NOMO-1 (cell line): ENCODE data around the gene MADCAM1.
A peak's percentile ranks its signal among the peaks of the same experiment; 100 is the strongest.

Experiments
- DNase-seq, 2 experiments: peaks; one replicate each; lab custom pipeline; 2025; ENCODE audit not compliant: unreplicated experiment in 2 of 2; lab: John Stamatoyannopoulos, UW

The MADCAM1 gene

GRCh38 chr19:507286-508203 lies 11.3 kb downstream of the MADCAM1 start, which contains the start of gene TPGS1:
TSS of gene TPGS1 (plus strand) at chr19:507497. CDS start at chr19:507507, 10 bp downstream.
- peak; percentile 98 for DNase-seq

DNA sequence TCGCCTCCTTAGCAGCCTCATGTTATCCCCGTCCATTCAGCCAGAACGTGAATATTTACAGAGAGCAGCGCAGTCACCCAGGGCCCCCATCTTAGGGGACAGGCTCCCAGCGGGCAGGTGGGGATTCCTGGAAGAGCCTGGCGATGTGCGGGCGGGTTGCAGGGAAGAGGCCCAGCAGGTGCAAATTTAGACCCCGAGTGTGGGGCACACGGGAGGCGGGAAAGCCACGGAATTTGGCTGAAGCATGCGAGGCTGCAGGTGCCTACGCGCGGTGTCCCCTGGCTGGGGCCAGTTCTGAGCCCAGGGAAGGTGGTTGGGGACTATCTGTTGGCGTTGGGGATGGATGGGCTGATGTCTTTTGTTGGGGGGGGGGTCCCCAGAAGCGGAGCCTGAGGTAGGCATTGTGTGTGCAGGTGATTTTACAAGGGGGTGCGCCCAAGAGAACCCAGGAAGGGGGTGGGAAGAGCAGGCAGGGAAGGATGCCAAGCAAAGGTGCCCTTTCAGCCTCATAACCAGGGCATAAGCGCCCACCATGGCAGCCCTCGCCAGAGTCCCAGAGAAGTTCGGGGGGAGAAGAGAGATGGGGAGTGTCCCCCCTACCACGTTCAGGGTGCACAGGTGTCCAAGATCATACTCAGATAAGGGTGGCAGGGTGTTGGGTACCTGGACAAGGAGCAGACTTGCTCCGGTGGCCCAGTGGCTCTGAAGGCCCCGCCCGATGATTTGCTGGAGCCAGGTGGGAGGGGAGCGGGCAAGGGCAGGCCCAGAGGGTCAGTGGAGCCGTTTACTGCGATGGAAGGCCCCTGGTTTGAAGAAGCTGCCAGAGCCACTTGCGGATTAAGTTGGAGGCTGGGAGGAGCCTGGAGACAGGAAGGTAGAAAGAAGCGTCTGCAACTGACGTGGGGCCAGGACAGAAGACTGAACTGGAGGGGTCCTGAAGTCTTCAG lies 12.2 kb downstream of the MADCAM1 start:
- no peak for DNase-seq

DNA sequence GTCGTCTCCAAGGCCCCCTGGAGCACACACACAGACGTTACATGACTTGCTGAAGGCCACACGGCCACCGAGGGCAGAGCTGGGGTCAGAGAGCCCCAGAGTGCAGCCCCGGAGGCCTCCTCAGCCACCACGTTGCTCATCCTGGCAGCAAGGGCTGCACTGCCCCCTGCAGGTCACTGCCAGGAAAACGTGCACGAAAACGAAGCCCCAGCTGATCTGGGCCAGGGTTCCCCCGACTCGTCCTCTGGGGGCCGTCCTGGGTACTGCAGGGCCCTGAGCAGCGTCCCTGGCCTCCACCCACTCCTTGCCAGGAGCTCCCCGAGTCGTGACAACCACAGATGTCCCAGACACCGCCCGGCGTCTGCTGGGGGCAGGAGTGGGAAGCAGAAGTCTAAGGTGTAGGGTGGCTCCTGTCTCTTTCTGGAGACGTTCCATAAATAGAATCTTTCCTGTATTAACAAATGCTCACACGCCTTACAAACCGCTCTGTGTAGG lies 14.4 kb downstream of the MADCAM1 start:
- DNase-seq, result peak; percentile 80 to 88

GRCh38 chr19:511101-511851 lies 15.0 kb downstream of the MADCAM1 start:
- DNase-seq, result peak; percentile 73 to 76

DNA sequence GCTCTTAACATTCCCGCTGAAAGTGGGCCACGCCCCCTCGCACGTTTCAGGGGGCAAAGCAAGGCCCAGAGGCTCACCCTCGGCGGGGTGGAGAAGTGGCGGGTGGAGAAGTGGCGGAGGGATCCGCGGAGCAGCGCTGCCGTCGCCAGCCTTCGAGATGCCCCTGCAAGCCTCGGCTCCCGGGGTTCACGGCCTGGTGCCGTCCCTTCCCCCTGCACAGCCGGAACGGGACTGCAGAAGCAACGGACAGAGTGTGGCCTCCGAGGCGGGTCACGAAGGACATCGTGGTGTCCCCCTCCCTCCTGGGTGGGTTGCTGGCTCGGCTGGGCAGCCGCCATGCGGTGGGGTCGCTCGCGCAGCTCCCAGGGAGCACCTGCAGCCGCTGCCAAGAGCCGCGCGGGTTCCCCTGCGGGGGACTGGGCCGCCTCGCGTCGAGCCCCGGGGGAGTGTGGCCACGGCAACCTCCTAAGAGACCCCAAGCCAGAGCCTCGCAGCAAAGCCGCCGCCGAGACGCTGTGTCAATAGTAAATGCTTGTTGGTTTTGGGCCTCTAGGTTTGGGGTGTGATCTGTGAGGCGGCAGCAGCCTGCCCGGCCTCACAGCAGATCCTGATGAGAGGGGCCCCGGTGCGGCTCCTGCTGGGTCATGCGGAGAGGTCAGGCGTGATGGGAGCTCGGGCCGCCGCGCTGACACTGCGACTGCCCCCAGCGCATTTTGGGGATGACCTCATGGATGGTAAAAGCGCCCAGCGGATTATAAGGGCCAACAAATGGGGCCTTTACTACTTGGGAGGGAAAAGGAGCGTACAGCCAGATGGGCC lies 16.5 kb downstream of the MADCAM1 start:
- no peak for DNase-seq

DNA sequence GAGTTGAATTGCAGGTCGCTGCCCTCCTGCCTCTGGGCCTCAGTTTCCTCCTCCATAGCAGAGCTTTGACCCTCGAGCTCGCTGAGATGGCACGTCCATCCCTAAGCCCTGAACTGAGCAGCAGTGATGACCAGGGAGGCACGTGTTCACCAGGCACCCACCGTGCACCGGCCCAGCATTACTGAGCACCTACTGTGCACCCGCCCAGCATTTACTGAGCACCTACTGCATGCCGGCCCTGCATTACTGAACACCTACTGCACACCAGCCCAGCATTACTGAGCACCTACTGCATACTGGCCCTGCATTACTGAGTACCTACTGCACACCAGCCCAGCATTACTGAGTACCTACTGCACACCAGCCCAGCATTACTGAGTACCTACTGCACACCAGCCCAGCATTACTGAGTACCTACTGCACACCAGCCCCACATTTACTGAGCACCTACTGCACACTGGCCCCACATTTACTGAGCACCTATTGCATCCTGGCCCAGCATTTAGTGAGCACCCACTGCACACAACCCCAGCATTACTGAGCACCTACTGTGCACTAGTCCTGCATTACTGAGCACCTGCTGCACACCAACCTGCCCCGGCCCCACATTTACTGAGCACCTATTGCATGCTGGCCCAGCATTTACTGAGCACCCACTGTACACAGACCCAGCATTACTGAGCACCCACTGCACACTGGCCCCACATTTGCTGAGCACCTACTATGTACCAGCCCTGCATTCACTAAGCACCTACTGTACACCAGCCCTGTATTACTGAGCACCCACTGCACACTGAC lies 17.3 kb downstream of the MADCAM1 start:
- DNase-seq, result no peak

DNA sequence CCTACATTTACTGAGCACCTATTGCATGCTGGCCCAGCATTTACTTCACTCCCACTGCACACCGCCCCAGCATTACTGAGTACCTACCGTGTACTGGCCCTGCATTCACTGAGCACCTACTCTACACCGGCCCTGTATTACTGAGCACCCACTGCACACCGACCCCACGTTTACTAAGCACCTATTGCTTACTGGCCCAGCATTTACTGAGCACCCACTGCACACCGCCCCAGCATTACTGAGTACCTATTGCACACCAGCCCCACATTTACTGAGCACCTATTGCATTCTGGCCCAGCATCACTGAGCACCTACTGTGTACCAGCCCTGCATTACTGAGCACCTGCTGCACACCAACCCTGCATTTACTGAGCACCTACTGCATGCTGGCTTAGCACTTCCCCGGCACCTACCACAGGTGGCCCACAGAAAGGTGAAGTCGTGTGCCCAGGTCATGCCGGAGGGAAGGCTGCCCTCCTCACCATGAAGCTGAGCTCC lies 17.9 kb downstream of the MADCAM1 start:
- DNase-seq, result no peak

DNA sequence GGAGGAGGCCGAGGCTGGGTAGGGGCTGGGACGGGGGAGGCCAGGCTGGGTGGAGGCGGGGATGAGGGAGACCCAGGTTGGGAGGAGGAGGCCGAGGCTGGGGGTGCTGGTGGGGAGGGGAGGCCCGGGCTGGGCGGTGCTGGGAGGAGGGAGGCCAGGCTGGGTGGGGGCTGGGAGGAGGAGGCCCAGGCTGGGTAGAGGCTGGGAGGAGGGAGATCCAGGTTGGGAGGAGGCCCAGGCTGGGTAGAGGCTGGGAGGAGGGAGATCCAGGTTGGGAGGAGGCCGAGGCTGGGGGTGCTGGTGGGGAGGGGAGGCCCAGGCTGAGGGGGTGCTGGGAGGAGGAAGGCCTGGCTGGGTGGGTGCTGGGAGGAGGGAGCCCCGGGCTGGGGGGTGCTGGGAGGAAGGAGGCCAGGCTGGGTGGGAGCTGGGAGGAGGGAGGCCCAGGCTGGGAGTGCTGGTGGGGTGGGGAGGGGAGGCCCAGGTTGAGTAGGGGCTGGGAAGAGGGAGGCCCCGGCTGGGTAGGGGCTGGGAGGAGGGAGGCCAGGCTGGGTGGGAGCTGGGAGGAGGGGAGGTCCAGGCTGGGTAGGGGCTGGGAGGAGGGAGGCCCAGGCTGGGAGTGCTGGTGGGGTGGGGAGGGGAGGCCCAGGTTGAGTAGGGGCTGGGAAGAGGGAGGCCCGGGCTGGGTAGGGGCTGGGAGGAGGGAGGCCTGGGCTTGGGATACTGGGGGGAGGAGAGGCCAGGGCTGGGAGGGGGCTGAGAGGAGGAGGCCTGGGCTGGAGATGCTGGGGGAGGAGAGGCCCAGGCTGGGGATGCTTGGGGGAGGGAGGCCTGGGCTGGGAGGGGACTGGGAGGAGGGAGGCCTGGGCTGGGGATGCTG lies 21.7 kb downstream of the MADCAM1 start:
- DNase-seq, result no peak

DNA sequence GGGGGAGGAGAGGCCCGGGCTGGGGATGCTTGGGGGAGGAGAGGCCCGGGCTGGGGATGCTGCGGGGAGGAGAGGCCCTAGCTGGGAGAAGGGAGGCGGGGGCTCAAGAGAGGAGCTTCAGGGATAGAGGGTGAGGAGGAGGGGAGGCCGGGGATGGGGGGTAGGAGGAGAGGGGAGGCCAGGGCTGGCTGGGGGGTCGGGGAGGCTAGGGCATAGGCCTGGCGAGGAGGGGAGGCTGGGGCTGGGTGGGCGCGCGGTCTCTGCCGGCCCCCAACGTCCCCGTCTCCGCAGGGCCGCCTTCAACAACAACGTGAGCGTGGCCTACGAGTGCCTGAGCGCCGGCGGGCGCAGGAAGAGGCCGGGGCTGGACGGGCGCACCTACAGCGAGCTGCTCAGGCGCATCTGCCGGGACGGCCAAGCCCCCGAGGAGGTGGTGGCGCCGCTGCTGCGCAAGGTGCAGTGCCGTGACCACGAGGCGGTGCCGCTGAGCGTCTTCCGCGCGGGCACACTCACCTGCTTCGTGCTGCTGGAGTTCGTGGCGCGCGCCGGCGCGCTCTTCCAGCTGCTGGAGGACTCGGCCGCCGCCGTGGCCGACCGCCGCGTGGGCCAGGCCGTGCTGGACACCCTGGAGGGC lies 22.4 kb downstream of the MADCAM1 start:
- DNase-seq, result no peak

DNA sequence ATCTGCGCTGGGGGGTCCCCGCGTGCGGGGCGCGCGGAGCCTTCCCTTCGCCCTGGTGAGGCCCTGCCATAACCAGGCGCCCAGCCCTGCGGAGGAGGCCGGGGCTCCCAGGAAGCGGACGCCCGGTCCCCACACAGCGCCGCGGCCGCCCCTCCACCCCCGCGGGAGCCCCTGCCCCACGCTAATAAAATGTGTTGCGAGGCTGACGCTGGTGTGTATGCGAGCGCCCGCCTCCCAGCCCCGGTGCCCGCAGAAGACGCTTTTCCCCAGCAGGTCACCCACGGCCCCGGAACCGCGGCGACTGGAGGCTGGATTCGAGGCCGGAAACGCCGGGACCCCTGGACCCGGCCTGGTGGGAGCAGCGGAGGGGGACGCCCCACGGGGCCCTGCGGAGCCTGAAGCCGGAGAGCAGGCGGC lies 23.2 kb downstream of the MADCAM1 start:
- no peak for DNase-seq

DNA sequence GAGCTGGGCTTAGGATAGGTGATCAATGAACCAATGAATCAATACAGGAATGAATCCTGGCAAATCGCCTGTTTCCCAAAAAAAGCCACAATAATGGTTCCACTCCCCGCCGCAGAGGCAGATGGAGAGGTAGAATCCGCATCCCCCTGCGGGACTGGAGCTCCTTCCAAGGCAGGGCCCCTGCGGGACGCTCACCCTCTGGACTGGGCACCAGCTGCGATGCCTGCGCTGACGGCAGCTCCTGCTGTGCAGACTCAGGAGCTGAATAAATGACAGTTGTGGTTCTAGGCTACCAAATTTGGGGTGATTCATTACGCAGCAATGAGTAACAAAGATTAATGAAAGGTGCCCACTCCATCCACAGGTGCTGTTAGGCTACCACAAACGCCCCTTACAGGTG lies 26.4 kb downstream of the MADCAM1 start:
- no peak for DNase-seq

GRCh38 chr19:524062-524674 lies 27.9 kb downstream of the MADCAM1 start:
- DNase-seq, result no peak

DNA sequence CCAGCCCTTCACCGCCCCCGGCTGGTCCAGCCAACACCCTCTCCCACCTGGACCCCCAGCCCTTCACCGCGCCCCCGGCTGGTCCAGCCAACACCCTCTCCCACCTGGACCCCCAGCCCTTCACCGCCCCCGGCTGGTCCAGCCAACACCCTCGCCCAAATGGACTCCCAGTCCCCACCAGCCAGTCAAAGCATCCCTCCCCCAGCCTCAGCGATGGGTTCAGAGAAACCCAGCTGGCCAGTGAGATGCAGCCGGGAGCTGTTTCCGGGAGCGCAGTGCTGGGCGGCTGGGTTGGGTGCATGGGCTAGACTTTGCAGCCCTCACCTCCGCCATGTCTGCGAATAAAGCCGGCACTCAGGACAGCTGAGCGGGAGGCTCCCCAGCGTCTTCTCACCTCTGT lies 28.7 kb downstream of the MADCAM1 start:
- no peak for DNase-seq

- DNase-seq, result no peak
Observed at GRCh38 chr19:525857-526419, 29.7 kb downstream of the MADCAM1 start.

GRCh38 chr19:530134-531008 lies 34.1 kb downstream of the MADCAM1 start:
- DNase-seq, result no peak
